GM13977 (cell line): Measurements from ENCODE around the gene CC2D2B.
"Not testable (repeated sequence)": the region's sequence is repeated elsewhere in the genome, so short reads cannot be mapped to it uniquely, and the experiment has no call there.

Source experiments
- DNase-seq: peaks from one replicate; pipeline ENCODE4 v3.0.0; 2012; ENCODE audit warnings: low spot score
- in situ Hi-C: fragments of 300-500 bp; cut with MboI; formaldehyde crosslinking; loops from one replicate; pipeline ENCODE4 v1.12.0; 2022; ENCODE audit warnings: low sequenced_read_pairs, low pct_unique_long_range_greater_than_20kb, mixed read lengths, inconsistent platforms; ENCODE audit not compliant: unreplicated experiment
- TF ChIP-seq, protein P1 (sequence below): IDR thresholded peaks from 2 replicates; pipeline ENCODE4 v1.5.1; 2012; ENCODE audit warnings: mild to moderate bottlenecking, control low read depth; ENCODE audit not compliant: insufficient read depth; ENCODE audit errors: extremely low read depth, missing control alignments

CC2D2B gene

DNA sequence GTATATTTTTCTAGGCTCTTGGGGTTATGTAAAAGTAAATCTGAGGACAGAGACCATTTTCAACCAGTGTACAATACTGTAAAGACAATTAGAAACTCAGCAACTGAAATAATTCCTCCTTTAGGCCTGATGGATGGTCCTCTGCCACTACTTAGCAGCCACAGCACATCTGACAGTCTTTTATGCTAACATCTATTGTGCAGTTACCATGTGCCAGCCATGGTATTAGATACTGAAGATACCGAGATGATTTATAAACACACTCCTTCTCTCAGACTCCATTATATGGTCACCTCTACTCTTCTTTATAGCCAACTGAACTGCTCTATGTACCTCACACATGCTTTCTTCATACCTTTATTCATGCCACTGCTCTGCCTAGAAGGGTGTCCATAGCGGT is 74.4 kb downstream of the CC2D2B start:
- in situ Hi-C loops: no loop called here
- no peak for DNase-seq
- TF ChIP-seq, protein P1, sequence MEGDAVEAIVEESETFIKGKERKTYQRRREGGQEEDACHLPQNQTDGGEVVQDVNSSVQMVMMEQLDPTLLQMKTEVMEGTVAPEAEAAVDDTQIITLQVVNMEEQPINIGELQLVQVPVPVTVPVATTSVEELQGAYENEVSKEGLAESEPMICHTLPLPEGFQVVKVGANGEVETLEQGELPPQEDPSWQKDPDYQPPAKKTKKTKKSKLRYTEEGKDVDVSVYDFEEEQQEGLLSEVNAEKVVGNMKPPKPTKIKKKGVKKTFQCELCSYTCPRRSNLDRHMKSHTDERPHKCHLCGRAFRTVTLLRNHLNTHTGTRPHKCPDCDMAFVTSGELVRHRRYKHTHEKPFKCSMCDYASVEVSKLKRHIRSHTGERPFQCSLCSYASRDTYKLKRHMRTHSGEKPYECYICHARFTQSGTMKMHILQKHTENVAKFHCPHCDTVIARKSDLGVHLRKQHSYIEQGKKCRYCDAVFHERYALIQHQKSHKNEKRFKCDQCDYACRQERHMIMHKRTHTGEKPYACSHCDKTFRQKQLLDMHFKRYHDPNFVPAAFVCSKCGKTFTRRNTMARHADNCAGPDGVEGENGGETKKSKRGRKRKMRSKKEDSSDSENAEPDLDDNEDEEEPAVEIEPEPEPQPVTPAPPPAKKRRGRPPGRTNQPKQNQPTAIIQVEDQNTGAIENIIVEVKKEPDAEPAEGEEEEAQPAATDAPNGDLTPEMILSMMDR: no peak

DNA sequence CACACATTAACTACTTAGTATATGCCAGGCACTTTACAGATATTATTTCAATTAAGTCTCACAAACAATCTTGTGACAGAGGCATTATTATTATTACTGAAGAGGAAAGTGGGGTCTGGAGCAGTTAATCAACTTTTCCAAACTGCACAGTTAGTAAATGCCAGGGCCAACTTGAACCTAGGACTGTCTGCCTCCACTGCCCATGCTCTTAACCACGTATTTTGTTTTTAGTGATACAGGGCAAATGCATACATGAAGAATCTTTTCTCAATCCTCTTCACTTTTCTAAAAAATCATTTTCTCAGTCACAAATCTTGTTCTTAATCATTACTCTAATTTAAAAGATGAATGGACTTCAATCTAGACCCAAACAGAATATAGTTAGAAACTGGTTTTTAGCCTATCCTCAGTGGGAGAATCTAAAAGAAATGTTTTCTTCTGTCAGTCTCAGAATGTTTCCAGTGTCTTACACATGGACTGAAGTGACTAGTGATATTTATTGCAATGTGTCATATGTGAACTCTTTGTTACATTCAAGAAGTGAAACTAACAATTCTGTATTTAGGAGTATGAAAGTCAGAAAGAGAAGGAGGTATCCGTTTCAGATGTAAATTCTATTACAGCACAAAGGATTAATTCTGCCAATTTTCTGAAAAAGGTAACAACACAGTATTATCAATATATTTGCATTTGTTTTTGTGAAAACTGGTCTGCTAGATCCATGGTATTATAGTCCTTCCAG is 80.1 kb downstream of the CC2D2B start:
- DNase-seq: peak; percentile 45
- TF ChIP-seq, protein P1: no peak
- in situ Hi-C loops: no loop called here

GRCh38 chr10:95988702-95989101 is 80.9 kb downstream of the CC2D2B start:
- in situ Hi-C loops: no loop called here
- TF ChIP-seq, protein P1: peak; percentile 35
- DNase-seq: no peak

GRCh38 chr10:95994376-95994775 is 86.6 kb downstream of the CC2D2B start:
- DNase-seq, in situ Hi-C loops: not testable (repeated sequence)

GRCh38 chr10:95998255-95998784 is 90.5 kb downstream of the CC2D2B start:
- in situ Hi-C loops: no loop called here
- DNase-seq: no peak
- TF ChIP-seq, protein P1: no peak

DNA sequence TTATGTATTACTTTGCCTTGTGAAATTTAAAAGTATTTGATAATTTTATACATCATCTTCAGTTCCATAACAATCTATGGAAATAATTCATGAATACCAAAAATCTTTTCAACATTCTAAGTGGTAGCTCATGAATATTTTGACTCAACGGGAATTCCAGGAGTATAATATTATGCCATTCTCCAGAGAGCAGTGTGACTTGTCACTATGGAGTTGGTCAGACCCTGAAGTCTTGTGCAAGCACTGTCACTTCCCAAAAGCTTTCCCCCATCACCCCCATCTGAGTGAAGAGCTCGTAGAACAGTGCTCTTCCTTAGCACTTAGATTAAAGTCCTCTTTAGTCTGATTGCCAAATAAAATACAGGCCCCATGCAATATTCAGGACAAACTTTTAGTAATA is 106.2 kb downstream of the CC2D2B start:
- DNase-seq: no peak
- TF ChIP-seq, protein P1: no peak
- in situ Hi-C loops: loop anchor here (25.0 kb wide), 1 partner anchor 323 kb away; no protein-coding TSS in a partner anchor

DNA sequence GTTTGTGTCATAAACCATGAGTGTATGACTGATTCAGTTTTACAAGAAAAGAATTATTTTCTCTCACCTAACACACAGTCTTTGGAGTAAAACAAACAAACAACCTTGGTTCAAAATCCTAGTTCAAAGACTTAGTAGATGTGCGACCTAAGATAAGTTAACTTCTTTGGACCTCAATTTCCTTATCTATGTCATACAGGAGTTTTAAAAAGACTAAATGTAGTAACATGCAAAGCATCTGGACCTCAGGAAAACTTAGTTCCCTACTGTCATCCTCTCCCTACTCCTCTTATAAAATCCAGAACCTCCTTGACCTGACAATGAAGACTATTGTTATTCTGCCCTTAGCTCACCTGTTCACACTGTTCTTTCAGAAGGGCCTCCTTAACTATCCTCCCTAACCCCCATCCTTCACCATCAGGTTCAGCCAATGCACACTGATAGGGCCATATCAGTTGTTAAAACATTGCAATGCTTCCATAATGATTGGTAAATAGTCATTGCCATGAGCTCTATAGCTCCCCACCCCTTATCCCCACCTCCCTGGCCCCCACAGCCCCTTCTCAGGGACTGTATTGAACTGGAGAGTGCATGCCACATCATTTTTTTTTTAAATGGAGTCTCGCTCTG is 106.8 kb downstream of the CC2D2B start:
- in situ Hi-C loops: loop anchor here (25.0 kb wide), 1 partner anchor 323 kb away; no protein-coding TSS in a partner anchor
- TF ChIP-seq, protein P1: no peak
- DNase-seq: no peak
